Measurements from ENCODE around the gene GPI.

GRCh38 chr19:34345947-34346351, 19.0 kb upstream of the GPI start:
- TF ChIP-seq CTCF (IDR thresholded peaks at IDR 0.05; ENCODE audit: insufficient read depth, low read length) (peak; percentile 56), REST (IDR thresholded peaks at IDR 0.05; ENCODE audit: insufficient replicate concordance, low read depth) (no peak), GABPA (IDR thresholded peaks at IDR 0.05; ENCODE audit: low read depth) (no peak)
